ENCODE data around the gene MMP21. TPM values are rescaled to one million over a fixed set of nuclear protein-coding genes. Genes with fewer than 3 reads are reported as not detected.

MMP21 gene
- total and polyA plus RNA-seq, 8 donors: 0.12 to 0.35 (median 0.14) TPM; not detected in 1

DNA sequence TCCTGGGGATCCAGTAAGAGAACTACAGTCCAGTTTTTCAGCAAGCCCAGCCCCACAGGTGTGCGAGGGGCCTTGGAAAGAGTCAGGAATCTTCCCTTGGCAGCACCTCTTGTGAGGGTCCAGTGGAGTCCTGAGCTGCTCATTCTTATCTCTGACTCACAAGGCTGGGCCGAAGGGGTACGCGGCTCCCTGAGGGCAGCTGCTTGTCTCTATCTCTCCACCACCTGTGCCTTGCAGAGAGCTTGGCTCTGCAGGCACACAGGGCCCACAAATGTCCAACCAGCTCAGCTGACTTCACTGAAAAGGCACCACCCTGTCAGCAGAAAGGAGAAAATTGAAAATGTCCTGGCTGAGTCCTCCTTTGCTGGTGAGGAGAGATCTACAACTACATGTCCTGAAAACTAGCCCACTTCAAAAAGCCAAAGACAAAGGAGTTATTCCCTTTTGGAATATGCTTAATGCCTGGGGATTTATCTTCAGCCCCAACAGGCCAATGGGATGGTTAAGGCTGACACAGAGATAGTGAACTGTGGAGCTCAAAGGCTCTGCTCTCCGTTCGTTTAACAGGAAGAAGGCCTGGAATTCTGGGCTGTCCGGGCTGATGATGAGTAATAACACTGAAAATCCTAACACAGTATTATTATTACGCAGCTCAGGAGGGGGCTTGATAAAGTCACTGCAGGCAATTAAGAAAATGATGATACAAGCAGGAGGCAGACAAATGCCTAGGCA is 24.0 kb upstream of the MMP21 start:
- intact Hi-C loops (cut with DNase I): no loop called here
- 78 to 82% methylated on average over 8 of the region's 8 CpGs for WGBS, 2 donors
- ATAC-seq (no peak), DNase-seq (no peak), FAIRE-seq (no peak)
- no peak overlapping the region for H3K27ac ChIP-seq
- H3K27me3 ChIP-seq: no peaks in the 10 kb centered on the region
- no peak overlapping the region for H3K4me3 ChIP-seq
- H3K4me1 ChIP-seq: peaks cover 7 to 15% (median 14%) of the 10 kb centered on the region in 3 donors
- no peaks in the 10 kb centered on the region for H3K9me3 ChIP-seq
- TF ChIP-seq, protein P1, sequence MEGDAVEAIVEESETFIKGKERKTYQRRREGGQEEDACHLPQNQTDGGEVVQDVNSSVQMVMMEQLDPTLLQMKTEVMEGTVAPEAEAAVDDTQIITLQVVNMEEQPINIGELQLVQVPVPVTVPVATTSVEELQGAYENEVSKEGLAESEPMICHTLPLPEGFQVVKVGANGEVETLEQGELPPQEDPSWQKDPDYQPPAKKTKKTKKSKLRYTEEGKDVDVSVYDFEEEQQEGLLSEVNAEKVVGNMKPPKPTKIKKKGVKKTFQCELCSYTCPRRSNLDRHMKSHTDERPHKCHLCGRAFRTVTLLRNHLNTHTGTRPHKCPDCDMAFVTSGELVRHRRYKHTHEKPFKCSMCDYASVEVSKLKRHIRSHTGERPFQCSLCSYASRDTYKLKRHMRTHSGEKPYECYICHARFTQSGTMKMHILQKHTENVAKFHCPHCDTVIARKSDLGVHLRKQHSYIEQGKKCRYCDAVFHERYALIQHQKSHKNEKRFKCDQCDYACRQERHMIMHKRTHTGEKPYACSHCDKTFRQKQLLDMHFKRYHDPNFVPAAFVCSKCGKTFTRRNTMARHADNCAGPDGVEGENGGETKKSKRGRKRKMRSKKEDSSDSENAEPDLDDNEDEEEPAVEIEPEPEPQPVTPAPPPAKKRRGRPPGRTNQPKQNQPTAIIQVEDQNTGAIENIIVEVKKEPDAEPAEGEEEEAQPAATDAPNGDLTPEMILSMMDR (IDR thresholded peaks at IDR 0.05): no peak
- peaks cover 0 to 3% (median 0%) of the 10 kb centered on the region in 3 donors for H3K36me3 ChIP-seq

GRCh38 chr10:125797994-125798662 is 22.5 kb upstream of the MMP21 start:
- intact Hi-C loops (cut with DNase I): no loop called here
- peaks cover 0 to 17% (median 0%) of the 10 kb centered on the region in 3 donors for H3K36me3 ChIP-seq
- FAIRE-seq (no peak), DNase-seq (peak in 4 of 6 donors; percentile 45 to 67 (median 54)), ATAC-seq (peak; percentile 78 to 97 (median 93))
- TF ChIP-seq, protein P1 (IDR thresholded peaks at IDR 0.05): no peak
- no peaks in the 10 kb centered on the region for H3K9me3 ChIP-seq
- H3K27me3 ChIP-seq: no peaks in the 10 kb centered on the region
- 22 to 29% methylated on average over 5 of the region's 5 CpGs for WGBS, 2 donors
- H3K27ac ChIP-seq: peak overlapping the region in 2 of 4 donors; percentile 47 to 65
- peaks cover 7 to 15% (median 14%) of the 10 kb centered on the region in 3 donors for H3K4me1 ChIP-seq
- H3K4me3 ChIP-seq: no peak overlapping the region

DNA sequence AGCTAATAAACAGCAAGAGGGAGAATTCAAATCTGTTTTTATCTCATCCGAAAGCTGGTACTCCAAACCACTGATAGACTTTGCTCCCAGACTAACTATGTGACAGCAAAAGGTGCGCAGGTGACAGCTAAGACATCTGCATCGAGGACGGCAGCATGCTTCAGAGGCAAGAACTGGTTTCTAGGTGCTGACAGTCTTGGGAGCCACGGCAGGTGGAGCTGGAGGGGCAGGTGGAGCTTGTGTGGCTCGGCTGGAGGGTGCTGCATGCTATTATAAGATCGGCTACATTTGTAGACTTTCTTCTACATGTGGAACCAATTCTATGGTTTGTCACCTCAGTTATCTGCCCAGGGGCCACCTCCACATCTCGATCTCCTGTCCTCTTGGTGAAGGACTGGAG is 21.8 kb upstream of the MMP21 start:
- DNase-seq (peak in 2 of 6 donors; percentile 15 to 41), ATAC-seq (peak; percentile 47 to 81 (median 60)), FAIRE-seq (no peak)
- H3K4me1 ChIP-seq: peaks cover 7 to 15% (median 14%) of the 10 kb centered on the region in 3 donors
- H3K9me3 ChIP-seq: no peaks in the 10 kb centered on the region
- H3K4me3 ChIP-seq: no peak overlapping the region
- peaks cover 0 to 24% (median 0%) of the 10 kb centered on the region in 3 donors for H3K36me3 ChIP-seq
- intact Hi-C loops (cut with DNase I): no loop called here
- peak overlapping the region in 1 of 4 donors; percentile 10 for H3K27ac ChIP-seq
- H3K27me3 ChIP-seq: no peaks in the 10 kb centered on the region
- TF ChIP-seq, protein P1 (IDR thresholded peaks at IDR 0.05): no peak
- WGBS, 2 donors: 43 to 50% methylated on average over 8 of the region's 8 CpGs

GRCh38 chr10:125795637-125796190 is 20.1 kb upstream of the MMP21 start:
- TF ChIP-seq, protein P1 (IDR thresholded peaks at IDR 0.05): no peak
- ATAC-seq (no peak), DNase-seq (no peak), FAIRE-seq (no peak)
- H3K27ac ChIP-seq: no peak overlapping the region
- H3K4me1 ChIP-seq: peaks cover 7 to 15% (median 14%) of the 10 kb centered on the region in 3 donors
- peaks cover 0 to 30% (median 0%) of the 10 kb centered on the region in 3 donors for H3K36me3 ChIP-seq
- H3K27me3 ChIP-seq: no peaks in the 10 kb centered on the region
- WGBS, 2 donors: 79 to 85% methylated on average over 8 of the region's 8 CpGs
- H3K9me3 ChIP-seq: no peaks in the 10 kb centered on the region
- intact Hi-C loops (cut with DNase I): no loop called here
- H3K4me3 ChIP-seq: no peak overlapping the region

Data from pancreas (tissue), 10 donors.